DMS53 treated with DMSO at 0.1 percent for 48 hours (cell line): ENCODE results near the gene MAD1L1.

Source experiments
- DNase-seq: peaks from one replicate; lab custom pipeline; 2025; ENCODE audit not compliant: unreplicated experiment; lab: John Stamatoyannopoulos, UW

MAD1L1 gene

GRCh38 chr7:1907751-1908365 lies 324.9 kb downstream of the MAD1L1 start:
- no peak for DNase-seq

- DNase-seq = no peak
Observed at GRCh38 chr7:1906988-1907745, 325.6 kb downstream of the MAD1L1 start.

- no peak for DNase-seq
Observed at GRCh38 chr7:1906087-1906830, 326.5 kb downstream of the MAD1L1 start.

- no peak for DNase-seq
Observed at GRCh38 chr7:1902231-1902855, 330.4 kb downstream of the MAD1L1 start.

- DNase-seq = no peak
Observed at GRCh38 chr7:1901431-1902210, 331.1 kb downstream of the MAD1L1 start.

GRCh38 chr7:1900847-1901246 lies 331.9 kb downstream of the MAD1L1 start:
- DNase-seq = no peak

GRCh38 chr7:1899951-1900762 lies 332.6 kb downstream of the MAD1L1 start:
- no peak for DNase-seq

GRCh38 chr7:1899196-1899595 lies 333.5 kb downstream of the MAD1L1 start:
- DNase-seq = no peak

GRCh38 chr7:1898628-1899185 lies 334.0 kb downstream of the MAD1L1 start:
- no peak for DNase-seq

GRCh38 chr7:1897861-1898627 lies 334.7 kb downstream of the MAD1L1 start:
- DNase-seq = no peak

- no peak for DNase-seq
Observed at GRCh38 chr7:1897076-1897860, 335.5 kb downstream of the MAD1L1 start.

GRCh38 chr7:1895664-1896515 lies 336.9 kb downstream of the MAD1L1 start:
- no peak for DNase-seq

- DNase-seq = no peak
Observed at GRCh38 chr7:1894906-1895663, 337.7 kb downstream of the MAD1L1 start.

GRCh38 chr7:1894313-1894900 lies 338.3 kb downstream of the MAD1L1 start:
- DNase-seq = no peak

GRCh38 chr7:1893451-1893850 lies 339.3 kb downstream of the MAD1L1 start:
- no peak for DNase-seq

GRCh38 chr7:1893036-1893435 lies 339.7 kb downstream of the MAD1L1 start:
- no peak for DNase-seq
